NT2/D1 (cell line): ENCODE data around the gene FLOT1.

Experiments
- YY1 ChIP-seq: IDR thresholded peaks from 2 replicates; pipeline ENCODE4 v1.6.1; 2011; ENCODE audit not compliant: insufficient read length, insufficient read depth
- ZNF274 ChIP-seq: IDR thresholded peaks from 2 replicates; pipeline ENCODE4 v1.6.1; 2011; ENCODE audit warnings: mild to moderate bottlenecking, low read depth, low read length

- TF ChIP-seq YY1 (no peak), ZNF274 (no peak)
Measured at GRCh38 chr6:30763618-30764489, 21.4 kb upstream of the FLOT1 start.
